Measurements from ENCODE around the gene DOCK2.

The DOCK2 gene

GRCh38 chr5:169663537-169663936 is 26.5 kb downstream of the DOCK2 start:
- Histone ChIP-seq H3K4me3 (ENCODE audit: low read length) (no peak overlapping the region), H3K36me3 (ENCODE audit: control insufficient read depth, insufficient read depth, low read length) (no peaks in the 10 kb centered on the region), H3K27me3 (ENCODE audit: control insufficient read depth, insufficient read depth, low read length) (no peaks in the 10 kb centered on the region), H3K9ac (ENCODE audit: low read length) (no peak overlapping the region), H3K4me1 (ENCODE audit: control insufficient read depth, insufficient read depth, low read length) (no peaks in the 10 kb centered on the region), H3K9me3 (ENCODE audit: control insufficient read depth, low read length) (no peaks in the 10 kb centered on the region)

GRCh38 chr5:169666365-169666764 is 29.3 kb downstream of the DOCK2 start:
- Histone ChIP-seq H3K9ac (ENCODE audit: low read length) (no peak overlapping the region), H3K36me3 (ENCODE audit: control insufficient read depth, insufficient read depth, low read length) (no peaks in the 10 kb centered on the region), H3K9me3 (ENCODE audit: control insufficient read depth, low read length) (no peaks in the 10 kb centered on the region), H3K4me3 (ENCODE audit: low read length) (no peak overlapping the region), H3K4me1 (ENCODE audit: control insufficient read depth, insufficient read depth, low read length) (no peaks in the 10 kb centered on the region), H3K27me3 (ENCODE audit: control insufficient read depth, insufficient read depth, low read length) (no peaks in the 10 kb centered on the region)

- Histone ChIP-seq H3K9ac (ENCODE audit: low read length) (no peak overlapping the region), H3K36me3 (ENCODE audit: control insufficient read depth, insufficient read depth, low read length) (no peaks in the 10 kb centered on the region), H3K4me3 (ENCODE audit: low read length) (no peak overlapping the region), H3K9me3 (ENCODE audit: control insufficient read depth, low read length) (no peaks in the 10 kb centered on the region), H3K4me1 (ENCODE audit: control insufficient read depth, insufficient read depth, low read length) (no peaks in the 10 kb centered on the region), H3K27me3 (ENCODE audit: control insufficient read depth, insufficient read depth, low read length) (peaks cover 3% of the 10 kb centered on the region)
Observed at GRCh38 chr5:169667896-169668674, 31.0 kb downstream of the DOCK2 start.

GRCh38 chr5:169668732-169669131 is 31.7 kb downstream of the DOCK2 start:
- Histone ChIP-seq H3K9me3 (ENCODE audit: control insufficient read depth, low read length) (no peaks in the 10 kb centered on the region), H3K27me3 (ENCODE audit: control insufficient read depth, insufficient read depth, low read length) (peaks cover 3% of the 10 kb centered on the region), H3K36me3 (ENCODE audit: control insufficient read depth, insufficient read depth, low read length) (no peaks in the 10 kb centered on the region), H3K4me1 (ENCODE audit: control insufficient read depth, insufficient read depth, low read length) (no peaks in the 10 kb centered on the region), H3K4me3 (ENCODE audit: low read length) (no peak overlapping the region), H3K9ac (ENCODE audit: low read length) (no peak overlapping the region)

GRCh38 chr5:169670769-169671525 is 33.9 kb downstream of the DOCK2 start:
- no peaks in the 10 kb centered on the region for H3K4me1 ChIP-seq (ENCODE audit: control insufficient read depth, insufficient read depth, low read length)
- no peak overlapping the region for H3K4me3 ChIP-seq (ENCODE audit: low read length)
- H3K36me3 ChIP-seq (ENCODE audit: control insufficient read depth, insufficient read depth, low read length): no peaks in the 10 kb centered on the region
- H3K9ac ChIP-seq (ENCODE audit: low read length): no peak overlapping the region
- H3K27me3 ChIP-seq (ENCODE audit: control insufficient read depth, insufficient read depth, low read length): peaks cover 3% of the 10 kb centered on the region
- H3K9me3 ChIP-seq (ENCODE audit: control insufficient read depth, low read length): no peaks in the 10 kb centered on the region

- no peak overlapping the region for H3K9ac ChIP-seq (ENCODE audit: low read length)
- no peaks in the 10 kb centered on the region for H3K27me3 ChIP-seq (ENCODE audit: control insufficient read depth, insufficient read depth, low read length)
- no peaks in the 10 kb centered on the region for H3K9me3 ChIP-seq (ENCODE audit: control insufficient read depth, low read length)
- no peaks in the 10 kb centered on the region for H3K4me1 ChIP-seq (ENCODE audit: control insufficient read depth, insufficient read depth, low read length)
- no peak overlapping the region for H3K4me3 ChIP-seq (ENCODE audit: low read length)
- H3K36me3 ChIP-seq (ENCODE audit: control insufficient read depth, insufficient read depth, low read length): no peaks in the 10 kb centered on the region
Observed at GRCh38 chr5:169682026-169682425, 45.0 kb downstream of the DOCK2 start.

GRCh38 chr5:169686137-169686536 is 49.1 kb downstream of the DOCK2 start:
- H3K9ac ChIP-seq (ENCODE audit: low read length): no peak overlapping the region
- no peaks in the 10 kb centered on the region for H3K36me3 ChIP-seq (ENCODE audit: control insufficient read depth, insufficient read depth, low read length)
- no peaks in the 10 kb centered on the region for H3K27me3 ChIP-seq (ENCODE audit: control insufficient read depth, insufficient read depth, low read length)
- H3K9me3 ChIP-seq (ENCODE audit: control insufficient read depth, low read length): no peaks in the 10 kb centered on the region
- H3K4me3 ChIP-seq (ENCODE audit: low read length): no peak overlapping the region
- no peaks in the 10 kb centered on the region for H3K4me1 ChIP-seq (ENCODE audit: control insufficient read depth, insufficient read depth, low read length)

- H3K4me3 ChIP-seq (ENCODE audit: low read length): no peak overlapping the region
- no peak overlapping the region for H3K9ac ChIP-seq (ENCODE audit: low read length)
- H3K27me3 ChIP-seq (ENCODE audit: control insufficient read depth, insufficient read depth, low read length): no peaks in the 10 kb centered on the region
- H3K36me3 ChIP-seq (ENCODE audit: control insufficient read depth, insufficient read depth, low read length): no peaks in the 10 kb centered on the region
- no peaks in the 10 kb centered on the region for H3K9me3 ChIP-seq (ENCODE audit: control insufficient read depth, low read length)
- no peaks in the 10 kb centered on the region for H3K4me1 ChIP-seq (ENCODE audit: control insufficient read depth, insufficient read depth, low read length)
Observed at GRCh38 chr5:169688106-169688505, 51.0 kb downstream of the DOCK2 start.

GRCh38 chr5:169691471-169691870 is 54.4 kb downstream of the DOCK2 start:
- Histone ChIP-seq H3K36me3 (ENCODE audit: control insufficient read depth, insufficient read depth, low read length) (no peaks in the 10 kb centered on the region), H3K9me3 (ENCODE audit: control insufficient read depth, low read length) (no peaks in the 10 kb centered on the region), H3K27me3 (ENCODE audit: control insufficient read depth, insufficient read depth, low read length) (no peaks in the 10 kb centered on the region), H3K4me3 (ENCODE audit: low read length) (no peak overlapping the region), H3K4me1 (ENCODE audit: control insufficient read depth, insufficient read depth, low read length) (no peaks in the 10 kb centered on the region), H3K9ac (ENCODE audit: low read length) (no peak overlapping the region)

GRCh38 chr5:169694091-169694625 is 57.1 kb downstream of the DOCK2 start:
- H3K9ac ChIP-seq (ENCODE audit: low read length): no peak overlapping the region
- H3K4me3 ChIP-seq (ENCODE audit: low read length): no peak overlapping the region
- H3K9me3 ChIP-seq (ENCODE audit: control insufficient read depth, low read length): no peaks in the 10 kb centered on the region
- no peaks in the 10 kb centered on the region for H3K27me3 ChIP-seq (ENCODE audit: control insufficient read depth, insufficient read depth, low read length)
- no peaks in the 10 kb centered on the region for H3K36me3 ChIP-seq (ENCODE audit: control insufficient read depth, insufficient read depth, low read length)
- no peaks in the 10 kb centered on the region for H3K4me1 ChIP-seq (ENCODE audit: control insufficient read depth, insufficient read depth, low read length)

- no peaks in the 10 kb centered on the region for H3K4me1 ChIP-seq (ENCODE audit: control insufficient read depth, insufficient read depth, low read length)
- H3K27me3 ChIP-seq (ENCODE audit: control insufficient read depth, insufficient read depth, low read length): no peaks in the 10 kb centered on the region
- H3K36me3 ChIP-seq (ENCODE audit: control insufficient read depth, insufficient read depth, low read length): no peaks in the 10 kb centered on the region
- no peak overlapping the region for H3K4me3 ChIP-seq (ENCODE audit: low read length)
- H3K9me3 ChIP-seq (ENCODE audit: control insufficient read depth, low read length): no peaks in the 10 kb centered on the region
- H3K9ac ChIP-seq (ENCODE audit: low read length): no peak overlapping the region
Observed at GRCh38 chr5:169695025-169695625, 58.0 kb downstream of the DOCK2 start.

GRCh38 chr5:169695919-169696490 is 58.9 kb downstream of the DOCK2 start:
- Histone ChIP-seq H3K36me3 (ENCODE audit: control insufficient read depth, insufficient read depth, low read length) (no peaks in the 10 kb centered on the region), H3K9ac (ENCODE audit: low read length) (no peak overlapping the region), H3K9me3 (ENCODE audit: control insufficient read depth, low read length) (no peaks in the 10 kb centered on the region), H3K27me3 (ENCODE audit: control insufficient read depth, insufficient read depth, low read length) (no peaks in the 10 kb centered on the region), H3K4me1 (ENCODE audit: control insufficient read depth, insufficient read depth, low read length) (no peaks in the 10 kb centered on the region), H3K4me3 (ENCODE audit: low read length) (no peak overlapping the region)
